Airway epithelial cell (primary cell): ENCODE data around the gene SCUBE2. TPM values are rescaled to one million over a fixed set of nuclear protein-coding genes. Genes with fewer than 3 reads are reported as not detected.

ENCODE experiments used
- total RNA-seq: library from RNA; depleted of rRNA; stranded (reverse); fragments of >200 nt; gene quantifications from 2 replicates; pipeline ENCODE4 v1.2.3, GENCODE V29; 2015

Gene SCUBE2
- total RNA-seq: not detected in 2 replicates

DNA sequence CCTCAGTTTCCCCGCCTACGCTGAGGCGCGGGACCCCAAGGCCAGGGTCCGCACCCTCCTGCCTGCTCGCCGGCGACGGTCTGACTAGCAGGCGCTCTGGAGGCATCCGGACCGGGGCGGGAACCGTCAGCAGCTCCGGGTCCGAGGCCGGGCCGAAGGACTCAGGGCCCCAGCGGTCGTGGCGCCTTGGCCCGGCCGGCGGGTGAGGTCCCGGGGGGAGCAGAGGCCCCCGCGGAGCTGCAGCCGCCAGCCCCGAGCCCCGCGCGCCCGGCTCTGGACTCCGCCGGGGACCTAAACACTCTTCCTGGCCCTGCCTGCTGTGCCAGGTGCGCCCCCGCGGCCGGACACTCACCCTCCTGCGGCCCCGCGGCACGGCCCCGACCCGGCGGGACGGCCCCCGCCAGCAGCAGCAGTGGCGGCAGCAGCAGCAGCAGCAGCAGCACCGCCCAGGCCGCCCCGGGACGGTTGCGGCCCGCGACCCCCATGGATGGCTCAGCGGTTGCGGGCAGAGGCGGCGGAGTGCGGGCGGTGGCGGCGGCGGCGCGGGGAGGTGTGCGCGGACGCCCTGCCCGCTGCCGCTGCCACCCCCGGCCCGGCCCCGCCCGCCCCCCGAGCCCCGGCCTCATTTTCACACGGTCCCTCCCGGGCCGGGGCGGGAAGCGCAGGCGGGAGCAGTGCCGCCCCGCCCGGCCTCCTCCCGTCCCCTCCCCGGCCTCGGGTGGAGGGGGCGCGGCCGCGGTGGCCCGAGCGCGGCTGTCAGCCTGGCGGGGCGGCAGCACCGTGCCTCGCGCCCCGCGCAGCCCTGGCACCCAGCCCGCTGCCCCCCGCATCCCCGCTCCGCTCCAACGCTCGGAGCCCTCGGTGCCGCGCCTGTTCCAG lies at the start of gene SCUBE2:
Gene SCUBE2 (minus strand): TSS at position 556 of the 879 bp plus-strand sequence. CDS start 71 bp downstream, at position 485.

DNA sequence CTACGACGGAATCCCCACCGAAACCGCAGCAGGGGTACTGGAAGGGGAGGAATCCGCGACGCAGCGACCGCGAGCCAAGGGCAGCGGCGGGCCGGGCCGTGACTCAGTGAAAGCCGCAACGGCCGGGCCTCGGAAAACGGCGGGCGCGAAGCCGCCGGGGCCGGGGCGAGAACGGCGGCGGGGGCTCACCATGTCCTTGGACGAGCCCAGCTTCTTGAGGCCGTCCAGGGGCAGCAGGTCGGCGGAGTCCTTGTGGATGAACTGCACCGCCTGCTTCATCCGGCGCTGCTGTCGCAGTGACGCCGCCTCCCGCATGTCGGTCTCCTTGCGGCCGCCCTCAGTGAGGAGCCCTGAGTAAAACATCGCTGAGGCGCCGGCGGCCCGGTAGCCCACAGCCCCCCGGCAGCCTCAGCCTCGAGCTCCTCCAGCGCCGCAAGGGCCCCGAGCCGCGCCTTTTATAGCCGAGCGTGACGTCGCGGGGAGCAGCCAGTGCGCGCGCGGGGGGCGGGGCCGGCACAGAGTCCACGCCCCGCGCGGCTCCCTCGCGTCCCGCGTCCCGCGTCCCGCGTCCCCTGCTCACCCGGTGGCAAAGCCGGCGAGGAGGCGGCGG lies 87.7 kb downstream of the SCUBE2 start, which contains the start of gene NRIP3:
Gene NRIP3 (minus strand): TSS at position 429 of the 610 bp plus-strand sequence. CDS start 66 bp downstream, at position 363.

Other genes with a start within 250 kb of the SCUBE2 start
- gene AKIP1, start 180.4 kb downstream of the SCUBE2 start, total RNA-seq: 28.0 and 32.7 TPM in 2 replicates
- gene C11orf16, start 158.7 kb downstream of the SCUBE2 start, total RNA-seq: not detected in 2 replicates
- not detected in 2 replicates for gene ASCL3, start 148.6 kb downstream of the SCUBE2 start, total RNA-seq
- 39.9 and 45.0 TPM in 2 replicates for gene TMEM9B, start 127.2 kb downstream of the SCUBE2 start, total RNA-seq
- gene NRIP3, start 87.6 kb downstream of the SCUBE2 start, total RNA-seq: 1.8 and 2.5 TPM in 2 replicates
- gene DENND5A, start 173.8 kb upstream of the SCUBE2 start, total RNA-seq: 21.3 and 42.2 TPM in 2 replicates
- gene TMEM41B, start 223.0 kb upstream of the SCUBE2 start, total RNA-seq: 42.0 and 51.0 TPM in 2 replicates